Adrenal gland (tissue), 5 donors: ENCODE results near the gene STMN3.

ENCODE experiments used
- POLR2A ChIP-seq, 2 donors: fragments of 450-650 bp; IDR thresholded peaks; one replicate each; pipeline ENCODE4 v1.6.1; 2017; ENCODE audit warnings: antibody characterized with exemption in 2 of 2, mild to moderate bottlenecking in 2 of 2, moderate library complexity in 1 of 2
- TF ChIP-seq, protein P1 (sequence below), 6 experiments: fragments of 450-650 bp in 4 of 6; fragments of 200-600 bp in 2 of 6; sonication (generic) in 1 of 6; IDR thresholded peaks; 1 replicate in 5 of 6; 2 replicates in 1 of 6; pipeline versions ENCODE4 v1.5.1 to v1.8.0; 2016 to 2021; ENCODE audit warnings: antibody characterized with exemption in 6 of 6, mild to moderate bottlenecking in 2 of 6, moderate library complexity in 1 of 6
- donor health status: DM: no; HTN: no; CAD: no.

DNA sequence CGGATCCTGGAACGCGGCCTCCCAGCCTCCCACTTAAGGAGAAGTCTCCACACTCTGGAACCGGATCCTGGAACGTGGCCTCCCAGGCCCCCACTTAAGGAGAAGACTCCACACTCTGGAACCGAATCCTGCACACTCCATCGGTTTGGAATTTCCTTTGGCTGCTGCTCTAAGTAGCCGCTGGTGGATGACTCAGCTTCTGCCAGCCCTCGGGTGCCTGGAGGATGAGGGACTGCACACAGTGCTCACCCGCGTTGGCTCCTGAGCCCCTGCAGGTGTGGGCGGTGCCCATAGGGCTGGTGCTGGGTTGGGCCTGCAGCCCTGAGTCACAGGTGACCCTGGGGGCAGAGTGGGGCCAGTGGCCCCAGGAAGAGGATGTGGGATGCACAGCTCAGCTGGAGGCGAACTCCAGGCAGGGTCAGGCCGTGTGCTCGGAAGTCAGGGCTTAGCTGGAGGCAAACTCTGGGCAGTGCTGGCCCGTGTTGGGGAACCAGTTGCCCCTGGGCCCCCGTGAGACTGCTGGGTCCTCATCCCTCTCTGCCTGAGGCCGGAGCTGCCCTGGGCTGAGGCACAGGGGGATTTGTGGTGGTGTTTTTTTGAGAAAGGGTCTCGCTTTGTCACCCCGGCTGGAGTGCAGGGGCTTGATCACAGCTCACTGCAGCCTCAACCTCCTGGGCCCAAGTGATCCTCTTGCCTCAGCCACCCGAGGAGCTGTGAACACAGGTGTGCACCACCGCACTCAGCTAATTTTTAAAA lies 29.3 kb upstream of the STMN3 start:
- TF ChIP-seq, protein P1, sequence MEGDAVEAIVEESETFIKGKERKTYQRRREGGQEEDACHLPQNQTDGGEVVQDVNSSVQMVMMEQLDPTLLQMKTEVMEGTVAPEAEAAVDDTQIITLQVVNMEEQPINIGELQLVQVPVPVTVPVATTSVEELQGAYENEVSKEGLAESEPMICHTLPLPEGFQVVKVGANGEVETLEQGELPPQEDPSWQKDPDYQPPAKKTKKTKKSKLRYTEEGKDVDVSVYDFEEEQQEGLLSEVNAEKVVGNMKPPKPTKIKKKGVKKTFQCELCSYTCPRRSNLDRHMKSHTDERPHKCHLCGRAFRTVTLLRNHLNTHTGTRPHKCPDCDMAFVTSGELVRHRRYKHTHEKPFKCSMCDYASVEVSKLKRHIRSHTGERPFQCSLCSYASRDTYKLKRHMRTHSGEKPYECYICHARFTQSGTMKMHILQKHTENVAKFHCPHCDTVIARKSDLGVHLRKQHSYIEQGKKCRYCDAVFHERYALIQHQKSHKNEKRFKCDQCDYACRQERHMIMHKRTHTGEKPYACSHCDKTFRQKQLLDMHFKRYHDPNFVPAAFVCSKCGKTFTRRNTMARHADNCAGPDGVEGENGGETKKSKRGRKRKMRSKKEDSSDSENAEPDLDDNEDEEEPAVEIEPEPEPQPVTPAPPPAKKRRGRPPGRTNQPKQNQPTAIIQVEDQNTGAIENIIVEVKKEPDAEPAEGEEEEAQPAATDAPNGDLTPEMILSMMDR (IDR thresholded peaks at IDR 0.05), result no peak
- TF ChIP-seq POLR2A (IDR thresholded peaks at IDR 0.05), result no peak
